Right atrium auricular region (tissue), 2 donors: ENCODE data around the gene LTBP1. TPM values are rescaled to one million over a fixed set of nuclear protein-coding genes. Genes with fewer than 3 reads are reported as not detected.
"Not testable (repeated sequence)": the region's sequence is repeated elsewhere in the genome, so short reads cannot be mapped to it uniquely, and the experiment has no call there.

Experiments
- DNase-seq: peaks from one replicate; pipeline ENCODE4 v3.0.0-alpha.2; 2019; ENCODE audit warnings: low spot score
- H3K27ac ChIP-seq, 2 donors: fragments of 200-600 bp; sonication (generic); 1 replicate in 1 of 2; 2 replicates in 1 of 2; pipeline ENCODE4 v1.5.1; 2016 to 2019
- H3K27me3 ChIP-seq, 2 donors: fragments of 200-600 bp; sonication (generic); one replicate each; pipeline versions ENCODE4 v1.5.1 to v1.6.0; 2017 to 2019
- H3K36me3 ChIP-seq: fragments of 200-600 bp; sonication (generic); one replicate; pipeline ENCODE4 v1.5.1; 2016
- H3K4me1 ChIP-seq, 2 donors: fragments of 200-600 bp; sonication (generic); one replicate each; pipeline versions ENCODE4 v1.5.1 to v1.6.0; 2017 to 2019
- H3K4me3 ChIP-seq, 2 donors: fragments of 200-600 bp; sonication (generic); 1 replicate in 1 of 2; 2 replicates in 1 of 2; pipeline ENCODE4 v1.5.1; 2017 to 2019; ENCODE audit warnings: mild to moderate bottlenecking in 1 of 2, moderate library complexity in 1 of 2
- H3K9me3 ChIP-seq, 2 donors: fragments of 200-600 bp; sonication (generic); one replicate each; pipeline ENCODE4 v1.5.1; 2019
- total RNA-seq, 2 donors: library from RNA; depleted of rRNA; stranded (reverse); fragments of >200 nt; gene quantifications; one replicate each; pipeline ENCODE4 v1.1.0, GENCODE V29; 2016
- TF ChIP-seq, protein P1 (sequence below), 2 donors: fragments of 200-600 bp; sonication (generic); IDR thresholded peaks; one replicate each; pipeline ENCODE4 v1.5.1; 2019; ENCODE audit warnings: antibody characterized with exemption in 2 of 2

LTBP1 gene
- total RNA-seq, 2 donors from 2014 or later = 168 to 291 TPM

DNA sequence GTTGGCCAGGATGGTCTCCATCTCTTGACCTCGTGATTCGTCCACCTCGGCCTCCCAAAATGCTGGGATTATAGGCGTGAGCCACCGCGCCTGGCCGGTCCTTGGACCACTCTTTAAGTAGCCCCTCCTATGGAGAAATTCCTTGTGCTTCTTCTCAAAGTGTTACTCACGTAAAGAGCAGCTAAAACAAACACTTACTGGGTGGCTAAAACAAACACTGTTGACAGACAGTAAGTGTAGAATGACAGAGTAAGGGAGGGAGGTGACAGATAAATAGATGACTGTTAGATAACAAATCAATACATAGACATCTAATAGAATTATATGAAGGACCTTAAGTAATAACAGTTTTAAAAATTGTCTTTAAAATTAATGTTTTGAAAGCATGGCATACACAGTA, 488.8 kb downstream of the LTBP1 start:
- no peak overlapping the region for H3K27ac ChIP-seq
- H3K4me3 ChIP-seq = no peak overlapping the region
- peaks cover 0 to 27% of the 10 kb centered on the region in 2 donors for H3K4me1 ChIP-seq

DNA sequence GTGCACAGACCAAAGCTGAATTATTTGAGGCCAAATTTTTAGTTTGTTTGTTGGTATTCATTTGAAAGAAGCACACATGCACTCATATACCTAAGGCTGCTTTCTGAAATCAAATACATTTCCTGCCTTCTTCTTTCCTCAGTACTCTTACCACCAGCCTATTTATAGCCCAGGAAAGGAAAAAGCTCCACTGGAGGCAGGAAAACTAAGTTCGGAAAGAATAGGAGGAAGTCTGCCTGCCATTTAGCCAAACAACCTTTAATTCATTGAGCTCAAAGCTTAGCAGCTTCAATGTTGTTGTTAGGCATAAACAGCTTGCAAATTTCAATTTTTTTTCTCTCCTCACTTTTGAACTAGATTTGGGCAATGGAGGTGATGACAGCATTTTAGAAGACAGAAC, 489.3 kb downstream of the LTBP1 start:
- H3K9me3 ChIP-seq = no peaks in the 10 kb centered on the region
- H3K4me3 ChIP-seq = peak overlapping the region in 1 of 2 donors; percentile 24
- DNase-seq = no peak
- TF ChIP-seq, protein P1, sequence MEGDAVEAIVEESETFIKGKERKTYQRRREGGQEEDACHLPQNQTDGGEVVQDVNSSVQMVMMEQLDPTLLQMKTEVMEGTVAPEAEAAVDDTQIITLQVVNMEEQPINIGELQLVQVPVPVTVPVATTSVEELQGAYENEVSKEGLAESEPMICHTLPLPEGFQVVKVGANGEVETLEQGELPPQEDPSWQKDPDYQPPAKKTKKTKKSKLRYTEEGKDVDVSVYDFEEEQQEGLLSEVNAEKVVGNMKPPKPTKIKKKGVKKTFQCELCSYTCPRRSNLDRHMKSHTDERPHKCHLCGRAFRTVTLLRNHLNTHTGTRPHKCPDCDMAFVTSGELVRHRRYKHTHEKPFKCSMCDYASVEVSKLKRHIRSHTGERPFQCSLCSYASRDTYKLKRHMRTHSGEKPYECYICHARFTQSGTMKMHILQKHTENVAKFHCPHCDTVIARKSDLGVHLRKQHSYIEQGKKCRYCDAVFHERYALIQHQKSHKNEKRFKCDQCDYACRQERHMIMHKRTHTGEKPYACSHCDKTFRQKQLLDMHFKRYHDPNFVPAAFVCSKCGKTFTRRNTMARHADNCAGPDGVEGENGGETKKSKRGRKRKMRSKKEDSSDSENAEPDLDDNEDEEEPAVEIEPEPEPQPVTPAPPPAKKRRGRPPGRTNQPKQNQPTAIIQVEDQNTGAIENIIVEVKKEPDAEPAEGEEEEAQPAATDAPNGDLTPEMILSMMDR (IDR thresholded peaks at IDR 0.05) = no peak
- no peaks in the 10 kb centered on the region for H3K27me3 ChIP-seq
- peak overlapping the region in 1 of 2 donors; percentile 27 for H3K27ac ChIP-seq
- no peaks in the 10 kb centered on the region for H3K36me3 ChIP-seq
- H3K4me1 ChIP-seq = peaks cover 0 to 27% of the 10 kb centered on the region in 2 donors

More for the DNA sequence above, 488.8 kb downstream of the LTBP1 start:
- DNase-seq = no peak
- no peaks in the 10 kb centered on the region for H3K36me3 ChIP-seq
- no peaks in the 10 kb centered on the region for H3K9me3 ChIP-seq
- TF ChIP-seq, protein P1 (IDR thresholded peaks at IDR 0.05) = no peak
- H3K27me3 ChIP-seq = no peaks in the 10 kb centered on the region

GRCh38 chr2:33437297-33437696, 490.5 kb downstream of the LTBP1 start:
- TF ChIP-seq, protein P1 (IDR thresholded peaks at IDR 0.05) = no peak
- Histone ChIP-seq H3K4me1 (peaks cover 0 to 26% of the 10 kb centered on the region in 2 donors), H3K27me3 (no peaks in the 10 kb centered on the region), H3K36me3 (no peaks in the 10 kb centered on the region), H3K27ac (peak overlapping the region; percentile 46 to 61), H3K9me3 (no peaks in the 10 kb centered on the region), H3K4me3 (peak overlapping the region in 1 of 2 donors; percentile 28)
- no peak for DNase-seq

- Histone ChIP-seq H3K36me3 (no peaks in the 10 kb centered on the region), H3K4me3 (peak overlapping the region in 1 of 2 donors; percentile 28), H3K4me1 (peaks cover 0 to 21% of the 10 kb centered on the region in 2 donors), H3K27me3 (no peaks in the 10 kb centered on the region), H3K27ac (peak overlapping the region; percentile 46 to 61), H3K9me3 (no peaks in the 10 kb centered on the region)
- TF ChIP-seq, protein P1 (IDR thresholded peaks at IDR 0.05) = no peak
- DNase-seq = no peak
These were observed 491.1 kb downstream of the LTBP1 start for GRCh38 chr2:33437815-33438214.

- TF ChIP-seq, protein P1 (IDR thresholded peaks at IDR 0.05) = peak; percentile 48 to 84
- H3K27me3 ChIP-seq = no peaks in the 10 kb centered on the region
- DNase-seq = no peak
- H3K27ac ChIP-seq = no peak overlapping the region
- no peaks in the 10 kb centered on the region for H3K36me3 ChIP-seq
- H3K4me1 ChIP-seq = peaks cover 0 to 28% of the 10 kb centered on the region in 2 donors
- H3K4me3 ChIP-seq = no peak overlapping the region
- H3K9me3 ChIP-seq = no peaks in the 10 kb centered on the region
These were observed 494.6 kb downstream of the LTBP1 start for GRCh38 chr2:33441235-33441810.

- Histone ChIP-seq H3K27ac (peak overlapping the region; percentile 47 to 51), H3K4me1 (peaks cover 0 to 25% of the 10 kb centered on the region in 2 donors)
- H3K36me3 ChIP-seq, H3K9me3 ChIP-seq, H3K27me3 ChIP-seq, H3K4me3 ChIP-seq, DNase-seq: not testable (repeated sequence)
These were observed 495.3 kb downstream of the LTBP1 start for GRCh38 chr2:33442052-33442451.
